OCI-LY7 (cell line): ENCODE results near the gene PTPRO.

ENCODE experiments used
- CTCF ChIP-seq: fragments of 200-600 bp; sonication (generic); conservative IDR thresholded peaks from 2 replicates; pipeline ENCODE4 v1.5.1; 2014; ENCODE audit warnings: mild to moderate bottlenecking, antibody characterized with exemption, low read length, moderate library complexity, mixed read lengths
- EZH2phosphoT487 ChIP-seq: fragments of 200-600 bp; sonication (generic); IDR thresholded peaks from 2 replicates; pipeline ENCODE4 v1.6.1; 2018; ENCODE audit warnings: low read depth, borderline replicate concordance, mild to moderate bottlenecking, mixed run types, antibody characterized with exemption, low read length, moderate library complexity, mixed read lengths

DNA sequence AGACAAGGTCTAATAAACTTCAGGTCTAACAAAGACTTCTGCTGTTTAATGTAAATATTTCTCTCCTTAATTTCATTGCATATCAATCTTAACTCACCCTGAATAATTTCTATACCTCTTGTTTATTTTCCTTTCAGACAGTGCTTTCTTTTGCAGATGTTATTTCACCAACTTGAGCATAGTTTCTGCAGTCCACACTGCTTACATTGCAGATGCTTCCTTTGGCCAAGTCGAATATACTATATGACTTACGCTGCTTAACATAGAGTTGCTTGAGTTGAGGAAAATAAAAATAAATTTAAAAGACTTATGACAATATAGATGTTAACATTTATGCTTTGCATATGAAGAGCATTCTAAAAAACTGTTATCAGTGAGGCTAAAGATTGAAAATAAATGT lies 217.7 kb downstream of the PTPRO start:
- TF ChIP-seq CTCF, result no peak
- TF ChIP-seq EZH2phosphoT487, result no peak
